Panc1 (cell line): ENCODE results near the gene PRTN3. TPM values are rescaled to one million over a fixed set of nuclear protein-coding genes. Genes with fewer than 3 reads are reported as not detected.
A peak's percentile ranks its signal among the peaks of the same experiment; 100 is the strongest.
"Not testable (repeated sequence)": the region's sequence is repeated elsewhere in the genome, so short reads cannot be mapped to it uniquely, and the experiment has no call there.

Experiments
- ATAC-seq: fragments of 200-7000 bp; cut with Tn5 transposase; 2 replicates; pipeline ENCODE4 v1.9.1; 2020; ENCODE audit warnings: mild to moderate bottlenecking, moderate library complexity
- BruUV-seq: library from RNA; stranded (reverse); fragments of 400-500 nt; replicated peaks from 2 replicates; lab custom pipeline; 2021; lab: Mats Ljungman, UMichigan
- CTCF ChIA-PET: fragments of 300-600 bp; sonication (Branson Sonifier 250); formaldehyde crosslinking; loops from one replicate; lab custom pipeline; 2022; ENCODE audit warnings: antibody characterized with exemption; lab: Charles Lee
- POLR2A ChIA-PET: fragments of 300-600 bp; sonication (Branson Sonifier 250); formaldehyde crosslinking; loops from one replicate; lab custom pipeline; 2022; ENCODE audit warnings: antibody characterized with exemption; lab: Charles Lee
- DNase-seq: peaks from one replicate; pipeline ENCODE4 v3.0.0-alpha.2; 2010; ENCODE audit warnings: low read depth, low spot score
- H3K27ac ChIP-seq: 2 replicates; pipeline ENCODE4 v1.5.1; 2011; ENCODE audit warnings: mild to moderate bottlenecking, low read length, inconsistent platforms
- H3K27me3 ChIP-seq: fragments of 200-500 bp; sonication (Bioruptor generic); 2 replicates; pipeline ENCODE4 v1.6.0; 2014; ENCODE audit warnings: low read length, inconsistent platforms; ENCODE audit not compliant: control insufficient read depth, insufficient read depth
- H3K36me3 ChIP-seq: fragments of 200-500 bp; sonication (Bioruptor generic); 2 replicates; pipeline ENCODE4 v1.5.1; 2014; ENCODE audit warnings: inconsistent platforms, mild to moderate bottlenecking, low read length, moderate library complexity; ENCODE audit not compliant: control insufficient read depth, insufficient read depth
- H3K4me1 ChIP-seq: 2 replicates; pipeline ENCODE4 v1.5.1; 2011; ENCODE audit warnings: inconsistent platforms, mild to moderate bottlenecking, low read length, moderate library complexity; ENCODE audit not compliant: control insufficient read depth, insufficient read depth
- H3K4me3 ChIP-seq, 2 experiments: 2 replicates each; pipeline ENCODE4 v1.5.1; 2011 to 2012; ENCODE audit warnings: low read depth in 2 of 2, low read length in 2 of 2, mild to moderate bottlenecking in 2 of 2, inconsistent platforms in 1 of 2, moderate library complexity in 1 of 2
- H3K9me3 ChIP-seq: fragments of 200-500 bp; sonication (Bioruptor generic); 2 replicates; pipeline ENCODE4 v1.5.1; 2014; ENCODE audit warnings: low read depth, mild to moderate bottlenecking, inconsistent platforms, low read length, moderate library complexity; ENCODE audit not compliant: control insufficient read depth, insufficient read depth
- POLR2AphosphoS5 ChIP-seq: IDR thresholded peaks from 2 replicates; pipeline ENCODE4 v1.6.1; 2012; ENCODE audit warnings: mild to moderate bottlenecking, low read depth, low read length, moderate library complexity
- REST ChIP-seq, 2 experiments: IDR thresholded peaks; 2 replicates each; pipeline ENCODE4 v1.6.1; 2011 to 2012; ENCODE audit warnings: low read depth in 2 of 2, control low read depth in 1 of 2, low read length in 1 of 2, mild to moderate bottlenecking in 1 of 2, moderate library complexity in 1 of 2; ENCODE audit not compliant: insufficient read depth in 1 of 2
- SIN3A ChIP-seq: IDR thresholded peaks from 2 replicates; pipeline ENCODE4 v1.6.1; 2012; ENCODE audit warnings: low read depth, mild to moderate bottlenecking, low read length, moderate library complexity, borderline replicate concordance; ENCODE audit not compliant: insufficient read depth
- TCF7L2 ChIP-seq: IDR thresholded peaks from 2 replicates; pipeline ENCODE4 v1.6.1; 2011; ENCODE audit warnings: mild to moderate bottlenecking, low read depth, low read length, inconsistent platforms
- in situ Hi-C: cut with HindIII; loops from 2 replicates; pipeline ENCODE4 v1.10.0; 2016; ENCODE audit warnings: low sequenced_read_pairs, low pct_unique_long_range_greater_than_20kb
- intact Hi-C: fragments of 100-400 bp; cut with micrococcal nuclease; formaldehyde crosslinking; loops from one replicate; pipeline ENCODE4 v1.10.0; 2022; ENCODE audit not compliant: unreplicated experiment
- total RNA-seq: library from RNA; stranded (reverse); gene quantifications from one replicate; pipeline ENCODE4 v1.2.1, GENCODE V29; 2021; ENCODE audit not compliant: unreplicated experiment
- TF ChIP-seq, protein P1 (sequence below): fragments of 450-650 bp; IDR thresholded peaks from 2 replicates; pipeline ENCODE4 v1.5.1; 2017; ENCODE audit warnings: mild to moderate bottlenecking

PRTN3 gene
- total RNA-seq, 1 experiment from 2014 or later = 1.5 TPM

- ChIA-PET POLR2A (no interaction called here), CTCF (no interaction called here)
- H3K36me3 ChIP-seq = no peaks in the 10 kb centered on the region
- no peak overlapping the region for H3K27ac ChIP-seq
- no peaks in the 10 kb centered on the region for H3K27me3 ChIP-seq
- ATAC-seq (no peak), DNase-seq (no peak)
- TF ChIP-seq POLR2AphosphoS5 = no peak
- TF ChIP-seq REST (IDR thresholded peaks at IDR 0.05; ENCODE audit: insufficient read depth in 1 of 2, low read depth in 2 of 2, low read length in 1 of 2) = no peak
- TF ChIP-seq TCF7L2 = no peak
- no peak for TF ChIP-seq SIN3A
- TF ChIP-seq, protein P1, sequence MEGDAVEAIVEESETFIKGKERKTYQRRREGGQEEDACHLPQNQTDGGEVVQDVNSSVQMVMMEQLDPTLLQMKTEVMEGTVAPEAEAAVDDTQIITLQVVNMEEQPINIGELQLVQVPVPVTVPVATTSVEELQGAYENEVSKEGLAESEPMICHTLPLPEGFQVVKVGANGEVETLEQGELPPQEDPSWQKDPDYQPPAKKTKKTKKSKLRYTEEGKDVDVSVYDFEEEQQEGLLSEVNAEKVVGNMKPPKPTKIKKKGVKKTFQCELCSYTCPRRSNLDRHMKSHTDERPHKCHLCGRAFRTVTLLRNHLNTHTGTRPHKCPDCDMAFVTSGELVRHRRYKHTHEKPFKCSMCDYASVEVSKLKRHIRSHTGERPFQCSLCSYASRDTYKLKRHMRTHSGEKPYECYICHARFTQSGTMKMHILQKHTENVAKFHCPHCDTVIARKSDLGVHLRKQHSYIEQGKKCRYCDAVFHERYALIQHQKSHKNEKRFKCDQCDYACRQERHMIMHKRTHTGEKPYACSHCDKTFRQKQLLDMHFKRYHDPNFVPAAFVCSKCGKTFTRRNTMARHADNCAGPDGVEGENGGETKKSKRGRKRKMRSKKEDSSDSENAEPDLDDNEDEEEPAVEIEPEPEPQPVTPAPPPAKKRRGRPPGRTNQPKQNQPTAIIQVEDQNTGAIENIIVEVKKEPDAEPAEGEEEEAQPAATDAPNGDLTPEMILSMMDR = no peak
- in situ Hi-C loops = no loop called here
- no peak overlapping the region for H3K4me3 ChIP-seq
- no TSS peak for BruUV-seq
- intact Hi-C loops = no loop called here
- H3K4me1 ChIP-seq = no peaks in the 10 kb centered on the region
- no peaks in the 10 kb centered on the region for H3K9me3 ChIP-seq
Observed at GRCh38 chr19:890831-891230, 50.0 kb downstream of the PRTN3 start.

GRCh38 chr19:891421-892200, 50.8 kb downstream of the PRTN3 start:
- H3K4me1 ChIP-seq, H3K36me3 ChIP-seq, intact Hi-C loops, in situ Hi-C loops, CTCF ChIA-PET, ATAC-seq, POLR2A ChIA-PET, H3K27me3 ChIP-seq, H3K9me3 ChIP-seq, DNase-seq: not testable (repeated sequence)
- Histone ChIP-seq H3K27ac (0 out of 2 replicates have a peak overlapping the region, but pooled peaks have one; percentile 69), H3K4me3 (peak overlapping the region; percentile 62)
- BruUV-seq = TSS peak; percentile 80

DNA sequence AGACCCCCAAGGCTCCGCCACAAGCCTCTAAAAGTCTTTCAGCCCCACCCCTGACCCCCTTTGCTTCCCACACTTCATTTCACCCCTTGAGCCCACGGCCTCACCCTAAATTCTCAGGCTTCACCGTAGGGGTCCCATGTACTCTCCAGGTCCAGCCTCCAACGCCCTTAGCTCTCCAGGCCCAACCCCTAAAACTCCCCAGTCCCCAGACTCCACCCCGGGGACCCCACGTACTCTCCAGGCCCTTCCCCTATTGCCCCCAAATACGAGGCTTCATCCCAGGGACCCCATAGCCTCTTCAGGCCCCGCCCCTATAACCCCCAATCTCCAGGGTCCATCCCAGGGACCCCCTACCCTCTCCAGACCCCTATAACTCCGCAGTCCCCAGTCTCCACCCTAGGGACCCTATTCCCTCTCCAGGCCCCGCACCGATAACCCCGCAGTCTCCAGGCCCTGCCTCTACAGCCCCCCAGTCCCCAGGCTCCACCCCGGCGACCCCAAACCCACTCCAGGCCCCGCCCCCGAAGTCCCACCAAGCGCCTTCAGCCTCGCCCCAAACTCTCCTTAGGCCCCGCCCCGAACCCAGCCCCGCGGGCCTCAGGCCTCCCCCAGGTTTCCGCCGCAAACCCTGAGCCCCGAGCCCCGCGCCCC, 51.6 kb downstream of the PRTN3 start:
- ATAC-seq (no peak; the same call in 1 of the 2 replicates), DNase-seq (no peak)
- BruUV-seq = no TSS peak
- intact Hi-C loops (no loop called here), in situ Hi-C loops (no loop called here)
- H3K27me3 ChIP-seq = no peaks in the 10 kb centered on the region
- H3K9me3 ChIP-seq = no peaks in the 10 kb centered on the region
- POLR2A ChIA-PET = no interaction called here
- no peaks in the 10 kb centered on the region for H3K36me3 ChIP-seq
- H3K27ac ChIP-seq = peak overlapping the region; percentile 69
- no peaks in the 10 kb centered on the region for H3K4me1 ChIP-seq
- CTCF ChIA-PET = no interaction called here
- H3K4me3 ChIP-seq = peak overlapping the region; percentile 62
- TF ChIP-seq POLR2AphosphoS5 = no peak
- TF ChIP-seq TCF7L2 = no peak
- TF ChIP-seq, protein P1 = no peak
- no peak for TF ChIP-seq REST (IDR thresholded peaks at IDR 0.05; ENCODE audit: insufficient read depth in 1 of 2, low read depth in 2 of 2, low read length in 1 of 2)
- TF ChIP-seq SIN3A = no peak
